ENCODE data around the gene SEMA6D. TPM values are rescaled to one million over a fixed set of nuclear protein-coding genes. Genes with fewer than 3 reads are reported as not detected.

The SEMA6D gene
- polyA plus RNA-seq, 3 donors, result 28.4 to 38.1 (median 31.9) TPM

- no peak for DNase-seq (ENCODE audit: low read depth in 3 of 3, low spot score in 2 of 3)
Measured at GRCh38 chr15:47742334-47742733, 25.0 kb downstream of the SEMA6D start.

DNA sequence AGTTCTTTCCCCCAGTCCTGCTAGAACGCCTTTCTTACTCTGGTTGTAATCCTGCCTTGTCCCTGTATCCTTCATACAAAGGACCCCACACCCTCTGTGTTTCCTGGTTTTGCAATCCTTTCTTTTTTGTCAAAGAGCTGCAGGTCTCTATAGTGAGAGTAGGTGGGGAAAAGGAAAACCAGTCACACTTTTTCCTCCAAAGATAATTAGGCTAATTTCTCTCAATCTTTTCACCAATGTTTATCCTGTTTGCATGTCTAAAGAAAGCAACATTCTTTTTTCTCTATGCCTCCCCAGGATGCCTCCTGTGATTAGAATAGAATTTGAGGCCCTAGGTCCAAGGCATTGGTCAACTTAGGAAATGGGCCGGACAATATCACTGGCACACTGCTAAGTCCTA lies 25.4 kb downstream of the SEMA6D start:
- DNase-seq (ENCODE audit: low read depth in 3 of 3, low spot score in 2 of 3), result no peak

DNA sequence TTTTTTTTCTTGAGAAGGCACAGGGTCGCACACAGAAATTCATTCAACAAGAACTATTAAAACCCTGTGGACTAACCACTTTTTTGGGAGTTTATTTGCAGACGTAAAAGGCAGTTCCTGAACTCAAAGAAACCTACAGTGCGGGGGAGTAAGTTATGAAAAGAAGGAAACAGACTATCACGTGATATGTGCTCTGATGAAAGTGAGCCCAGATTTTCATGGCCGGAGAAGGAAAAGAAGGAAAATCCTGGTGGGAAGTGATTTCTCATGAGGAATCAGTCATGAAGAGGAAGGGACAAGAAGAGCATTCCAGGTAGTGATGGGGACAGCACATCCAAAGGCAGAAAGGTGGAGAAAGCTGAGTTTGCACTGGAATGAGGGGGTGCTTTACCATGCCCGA lies 26.1 kb downstream of the SEMA6D start:
- DNase-seq (ENCODE audit: low read depth in 3 of 3, low spot score in 2 of 3), result no peak

DNA sequence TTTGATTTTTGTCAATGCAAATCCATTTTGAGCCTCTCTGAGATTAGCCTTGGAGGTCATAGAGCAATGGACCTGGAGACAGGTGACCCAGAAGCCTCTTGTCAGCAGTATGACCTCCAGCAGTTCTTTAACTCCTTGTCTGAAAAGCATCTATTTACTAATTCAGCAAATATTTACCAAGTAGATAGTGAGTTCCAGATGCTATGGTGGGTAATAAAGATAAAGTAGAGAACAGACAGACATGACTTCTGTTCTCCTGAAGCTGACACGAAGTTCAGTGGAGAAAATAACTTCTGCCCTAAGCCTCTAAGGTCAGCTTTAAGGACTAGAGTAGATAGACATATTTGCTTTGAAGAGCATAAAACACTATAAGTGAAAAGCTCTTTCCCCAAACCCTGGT lies 26.6 kb downstream of the SEMA6D start:
- no peak for DNase-seq (ENCODE audit: low read depth in 3 of 3, low spot score in 2 of 3)

DNA sequence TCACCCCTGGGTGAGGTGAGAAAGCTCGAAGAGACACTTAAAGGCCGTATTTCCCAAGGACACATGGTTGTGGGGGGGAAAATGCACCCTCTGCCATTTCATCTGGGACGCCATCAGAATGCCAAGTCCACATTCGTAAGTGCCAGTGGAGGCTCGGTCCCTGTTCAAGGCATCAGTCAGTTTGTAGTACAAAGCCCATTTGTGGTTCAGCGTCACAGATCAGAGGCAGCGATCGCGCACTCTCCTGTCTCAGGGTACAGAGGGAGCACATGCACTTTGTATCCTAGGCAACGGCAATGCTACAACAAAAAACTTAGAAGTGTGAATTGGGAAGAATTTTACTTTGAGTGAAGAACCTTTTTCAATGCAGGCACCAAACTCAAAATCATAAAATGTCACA lies 27.2 kb downstream of the SEMA6D start:
- no peak for DNase-seq (ENCODE audit: low read depth in 3 of 3, low spot score in 2 of 3)

DNA sequence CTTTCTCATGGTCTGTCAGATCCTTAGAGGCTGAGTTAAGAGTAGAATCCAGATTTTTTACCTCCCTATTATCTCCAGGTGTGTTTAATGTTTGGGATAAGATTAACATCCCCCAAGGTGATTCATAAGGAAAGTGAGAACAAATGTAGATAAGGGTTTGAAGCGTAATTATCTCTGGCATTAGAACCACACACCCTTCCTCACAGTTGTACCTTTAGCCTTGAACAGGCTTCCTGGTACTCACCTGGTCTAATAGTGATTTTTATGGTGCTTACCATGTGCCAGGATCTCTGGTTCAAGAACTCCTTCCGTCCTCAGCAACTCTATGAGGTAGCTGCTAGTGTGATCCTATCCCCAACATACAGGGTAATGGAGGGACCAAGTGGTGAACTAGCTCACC lies 27.7 kb downstream of the SEMA6D start:
- no peak for DNase-seq (ENCODE audit: low read depth in 3 of 3, low spot score in 2 of 3)

GRCh38 chr15:47746516-47746915 lies 29.2 kb downstream of the SEMA6D start:
- no peak for DNase-seq (ENCODE audit: low read depth in 3 of 3, low spot score in 2 of 3)

GRCh38 chr15:47750030-47750739 lies 32.9 kb downstream of the SEMA6D start:
- no peak for DNase-seq (ENCODE audit: low read depth in 3 of 3, low spot score in 2 of 3)

GRCh38 chr15:47750740-47751262 lies 33.5 kb downstream of the SEMA6D start:
- no peak for DNase-seq (ENCODE audit: low read depth in 3 of 3, low spot score in 2 of 3)

DNA sequence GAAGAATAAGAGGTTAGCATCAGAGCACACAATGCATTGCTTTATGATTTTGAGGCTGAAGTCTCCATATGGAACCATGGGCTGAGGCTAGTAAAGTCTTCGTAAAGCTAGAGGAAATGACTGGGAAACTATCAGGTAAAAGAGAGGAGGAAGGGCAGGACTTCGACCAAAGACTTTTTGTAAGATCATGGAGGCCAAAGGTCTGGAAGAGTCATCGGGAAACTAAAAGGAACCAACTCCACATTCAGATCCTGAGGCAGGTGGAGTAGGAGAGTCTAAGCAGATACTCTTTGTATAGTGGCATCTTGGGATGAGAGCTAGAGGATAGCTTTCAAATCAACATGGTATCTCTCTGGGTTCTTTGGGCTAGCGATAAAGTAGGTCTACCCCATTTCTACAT lies 36.3 kb downstream of the SEMA6D start:
- no peak for DNase-seq (ENCODE audit: low read depth in 3 of 3, low spot score in 2 of 3)

- DNase-seq (ENCODE audit: low read depth in 3 of 3, low spot score in 2 of 3), result no peak
Measured at GRCh38 chr15:47754312-47754711, 37.0 kb downstream of the SEMA6D start.

DNA sequence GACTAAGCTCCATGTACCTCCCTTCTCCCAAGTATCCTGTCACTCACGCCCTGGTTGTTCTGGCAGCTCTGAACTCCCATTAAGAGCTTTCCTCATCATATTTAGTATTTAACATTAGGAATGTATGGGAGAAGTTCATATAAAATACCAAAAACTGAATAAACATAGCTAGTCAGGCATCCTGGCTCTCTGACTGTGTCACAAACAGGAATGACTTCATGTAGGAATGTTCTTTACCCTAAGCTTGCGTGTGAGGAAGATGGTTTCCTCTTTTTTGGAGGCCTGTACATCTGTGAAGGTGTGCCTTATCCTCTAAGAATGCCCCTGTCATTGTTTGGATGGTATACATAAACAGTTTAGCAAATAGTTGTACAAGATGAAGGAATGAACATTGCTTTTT lies 38.6 kb downstream of the SEMA6D start:
- no peak for DNase-seq (ENCODE audit: low read depth in 3 of 3, low spot score in 2 of 3)

- DNase-seq (ENCODE audit: low read depth in 3 of 3, low spot score in 2 of 3), result no peak
Measured at GRCh38 chr15:47756872-47757271, 39.6 kb downstream of the SEMA6D start.

- DNase-seq (ENCODE audit: low read depth in 3 of 3, low spot score in 2 of 3), result no peak
Measured at GRCh38 chr15:47757331-47757730, 40.0 kb downstream of the SEMA6D start.

GRCh38 chr15:47762621-47763020 lies 45.3 kb downstream of the SEMA6D start:
- DNase-seq (ENCODE audit: low read depth in 3 of 3, low spot score in 2 of 3), result no peak

- DNase-seq (ENCODE audit: low read depth in 3 of 3, low spot score in 2 of 3), result no peak
Measured at GRCh38 chr15:47764666-47765065, 47.4 kb downstream of the SEMA6D start.

GRCh38 chr15:47766406-47766805 lies 49.1 kb downstream of the SEMA6D start:
- no peak for DNase-seq (ENCODE audit: low read depth in 3 of 3, low spot score in 2 of 3)

GRCh38 chr15:47767035-47767434 lies 49.7 kb downstream of the SEMA6D start:
- no peak for DNase-seq (ENCODE audit: low read depth in 3 of 3, low spot score in 2 of 3)

GRCh38 chr15:47768735-47769134 lies 51.4 kb downstream of the SEMA6D start:
- no peak for DNase-seq (ENCODE audit: low read depth in 3 of 3, low spot score in 2 of 3)

GRCh38 chr15:47769166-47769565 lies 51.9 kb downstream of the SEMA6D start:
- DNase-seq (ENCODE audit: low read depth in 3 of 3, low spot score in 2 of 3), result no peak

DNA sequence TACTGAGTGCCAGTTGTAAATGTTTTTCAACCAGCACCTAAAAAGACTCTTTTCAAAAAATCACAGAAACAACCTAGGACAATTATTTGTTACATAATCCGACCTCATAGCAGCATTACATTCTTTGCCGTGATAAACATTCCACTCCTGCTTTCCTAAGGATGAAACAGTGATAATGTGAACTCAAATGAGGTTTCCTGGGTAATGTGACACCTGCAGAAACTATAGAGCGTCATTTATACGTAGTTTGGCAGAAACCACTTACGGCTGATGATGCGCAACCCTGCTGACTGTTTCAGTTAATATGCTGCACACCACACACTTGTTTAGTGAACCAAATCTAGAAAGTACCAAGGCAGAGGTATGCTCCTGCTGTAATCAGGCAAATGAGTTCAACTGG lies 55.8 kb downstream of the SEMA6D start:
- DNase-seq (ENCODE audit: low read depth in 3 of 3, low spot score in 2 of 3), result peak; percentile 15 to 36 (median 16)

- DNase-seq (ENCODE audit: low read depth in 3 of 3, low spot score in 2 of 3), result no peak
Measured at GRCh38 chr15:47778263-47778770, 61.0 kb downstream of the SEMA6D start.

DNA sequence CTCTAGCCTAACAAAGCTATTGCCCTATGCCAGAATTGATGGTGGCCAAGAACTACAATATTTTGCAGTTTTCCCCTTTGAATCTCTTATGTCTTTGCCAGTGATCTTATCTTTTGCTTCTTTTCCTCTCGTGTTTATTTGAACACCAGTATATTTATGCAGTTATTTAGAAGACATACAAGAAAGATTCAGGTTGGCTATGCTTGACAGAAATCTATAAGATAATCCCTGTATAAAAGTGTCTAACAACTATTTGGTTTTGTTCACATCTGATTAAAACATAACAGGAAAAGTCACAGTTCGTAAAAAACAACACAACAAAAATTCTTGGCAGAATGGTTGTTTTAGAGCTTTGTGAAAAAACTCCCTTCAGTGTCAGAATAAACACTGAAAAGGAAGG lies 63.7 kb downstream of the SEMA6D start:
- DNase-seq (ENCODE audit: low read depth in 3 of 3, low spot score in 2 of 3), result no peak
